Central memory CD8-positive, alpha-beta T cell (primary cell): ENCODE data around the gene SAMD4A.

Experiments
- ATAC-seq: fragments of 150-1000 bp; cut with Tn5 transposase; replicated peaks from 2 replicates; pipeline ENCODE4 v1.10.0; 2022; ENCODE audit warnings: mild to moderate bottlenecking, moderate FRiP score, moderate number of reproducible peaks; ENCODE audit not compliant: poor library complexity, severe bottlenecking; ENCODE audit errors: extremely low read depth
- DNase-seq, 2 donors: peaks; one replicate each; pipeline ENCODE4 v3.0.0; 2021; ENCODE audit warnings: low spot score in 2 of 2
- H3K27ac Mint-ChIP-seq: one replicate; pipeline ENCODE4 v1.8.0; 2022; ENCODE audit warnings: low read depth, mild to moderate bottlenecking, moderate library complexity, mixed read lengths
- H3K27me3 Mint-ChIP-seq: one replicate; pipeline ENCODE4 v1.8.0; 2022; ENCODE audit warnings: mixed read lengths
- H3K36me3 Mint-ChIP-seq: one replicate; pipeline ENCODE4 v1.8.0; 2022; ENCODE audit warnings: mild to moderate bottlenecking, moderate library complexity, mixed read lengths; ENCODE audit not compliant: insufficient read depth
- H3K4me1 Mint-ChIP-seq: one replicate; pipeline ENCODE4 v1.8.0; 2022; ENCODE audit warnings: mixed read lengths
- H3K4me3 Mint-ChIP-seq: one replicate; pipeline ENCODE4 v1.8.0; 2022; ENCODE audit warnings: mild to moderate bottlenecking, moderate library complexity, mixed read lengths
- H3K9me3 Mint-ChIP-seq: one replicate; pipeline ENCODE4 v1.8.0; 2022; ENCODE audit warnings: mixed read lengths

Gene SAMD4A

DNA sequence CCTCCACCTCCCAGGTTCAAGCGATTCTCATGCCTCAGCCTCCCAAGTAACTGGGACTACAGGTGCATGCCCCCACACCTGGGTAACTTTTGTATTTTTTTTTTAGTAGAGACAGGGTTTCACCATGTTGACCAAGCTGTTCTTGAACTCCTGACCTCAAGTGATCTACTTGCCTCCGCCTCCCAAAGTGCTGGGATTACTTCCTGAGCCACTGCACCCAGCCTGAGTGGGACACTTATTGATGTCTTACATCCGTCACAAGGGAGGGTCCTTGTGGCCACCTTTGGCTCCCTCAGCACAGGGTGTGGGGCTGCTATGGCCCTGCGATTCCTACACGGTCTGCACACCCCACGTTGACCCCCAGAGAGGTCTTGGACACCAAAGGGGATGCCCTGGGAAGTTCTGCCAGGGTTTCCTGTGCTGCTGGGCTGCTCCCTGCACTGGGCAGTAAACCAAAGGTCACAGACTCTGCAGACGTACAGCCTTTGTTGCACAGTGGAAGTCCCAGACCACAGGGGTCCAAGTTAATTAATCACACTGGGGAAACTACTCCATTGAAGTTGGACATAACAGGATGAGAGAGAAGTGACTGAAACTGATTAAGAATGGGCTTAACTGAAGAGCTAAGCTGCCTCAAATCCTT is 95.7 kb downstream of the SAMD4A start:
- no peak for DNase-seq
- H3K27ac Mint-ChIP-seq = no peak overlapping the region
- H3K27me3 Mint-ChIP-seq = peaks cover 86% of the 10 kb centered on the region
- no peaks in the 10 kb centered on the region for H3K9me3 Mint-ChIP-seq
- no peaks in the 10 kb centered on the region for H3K4me1 Mint-ChIP-seq
- no peak for ATAC-seq
- no peaks in the 10 kb centered on the region for H3K36me3 Mint-ChIP-seq
- no peak overlapping the region for H3K4me3 Mint-ChIP-seq

DNA sequence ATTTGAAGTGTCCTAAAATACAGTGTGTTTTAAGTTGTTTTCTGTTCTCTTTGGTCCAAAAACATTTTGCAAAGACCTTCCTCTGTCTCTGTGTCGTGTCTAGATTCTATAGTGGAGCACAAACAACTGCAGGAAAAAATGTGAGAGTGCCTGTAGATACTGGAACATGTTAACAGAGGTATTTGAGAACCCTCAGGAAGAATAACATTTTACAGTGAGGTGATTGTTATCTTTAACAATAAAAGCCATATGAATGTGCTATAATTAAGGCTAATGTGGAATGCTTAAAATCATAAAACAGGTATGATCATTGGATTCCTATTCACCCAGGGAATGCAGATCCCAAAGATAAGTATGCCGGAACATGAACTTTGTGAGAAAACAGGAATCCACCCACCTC is 98.0 kb downstream of the SAMD4A start:
- Mint-ChIP-seq H3K27me3 (peaks cover 82% of the 10 kb centered on the region), H3K9me3 (no peaks in the 10 kb centered on the region), H3K36me3 (peaks cover 3% of the 10 kb centered on the region), H3K4me1 (peaks cover 5% of the 10 kb centered on the region), H3K27ac (no peak overlapping the region), H3K4me3 (no peak overlapping the region)
- ATAC-seq = no peak
- no peak for DNase-seq

DNA sequence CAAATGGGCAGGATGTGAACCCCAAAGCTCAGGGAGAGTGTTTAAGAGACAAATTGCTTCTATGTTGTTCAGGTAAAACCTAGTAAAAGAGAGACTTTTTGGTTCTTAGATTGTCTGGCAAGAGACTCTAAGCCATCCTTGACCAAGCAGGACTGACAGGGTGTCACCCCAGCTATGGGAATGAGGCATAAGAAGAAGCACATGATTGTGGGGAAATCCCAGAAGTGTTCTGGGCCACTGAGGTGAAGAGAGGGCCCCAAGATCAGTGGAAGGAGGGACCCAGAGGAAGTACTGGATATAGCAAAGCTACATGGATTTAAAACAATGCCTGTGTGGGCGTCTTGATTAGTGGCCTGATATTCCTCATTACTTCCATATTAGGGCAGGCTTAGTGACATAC is 99.0 kb downstream of the SAMD4A start:
- no peak overlapping the region for H3K27ac Mint-ChIP-seq
- no peak for DNase-seq
- no peak for ATAC-seq
- H3K27me3 Mint-ChIP-seq = peaks cover 78% of the 10 kb centered on the region
- peaks cover 15% of the 10 kb centered on the region for H3K4me1 Mint-ChIP-seq
- no peak overlapping the region for H3K4me3 Mint-ChIP-seq
- H3K36me3 Mint-ChIP-seq = peaks cover 4% of the 10 kb centered on the region
- H3K9me3 Mint-ChIP-seq = no peaks in the 10 kb centered on the region

DNA sequence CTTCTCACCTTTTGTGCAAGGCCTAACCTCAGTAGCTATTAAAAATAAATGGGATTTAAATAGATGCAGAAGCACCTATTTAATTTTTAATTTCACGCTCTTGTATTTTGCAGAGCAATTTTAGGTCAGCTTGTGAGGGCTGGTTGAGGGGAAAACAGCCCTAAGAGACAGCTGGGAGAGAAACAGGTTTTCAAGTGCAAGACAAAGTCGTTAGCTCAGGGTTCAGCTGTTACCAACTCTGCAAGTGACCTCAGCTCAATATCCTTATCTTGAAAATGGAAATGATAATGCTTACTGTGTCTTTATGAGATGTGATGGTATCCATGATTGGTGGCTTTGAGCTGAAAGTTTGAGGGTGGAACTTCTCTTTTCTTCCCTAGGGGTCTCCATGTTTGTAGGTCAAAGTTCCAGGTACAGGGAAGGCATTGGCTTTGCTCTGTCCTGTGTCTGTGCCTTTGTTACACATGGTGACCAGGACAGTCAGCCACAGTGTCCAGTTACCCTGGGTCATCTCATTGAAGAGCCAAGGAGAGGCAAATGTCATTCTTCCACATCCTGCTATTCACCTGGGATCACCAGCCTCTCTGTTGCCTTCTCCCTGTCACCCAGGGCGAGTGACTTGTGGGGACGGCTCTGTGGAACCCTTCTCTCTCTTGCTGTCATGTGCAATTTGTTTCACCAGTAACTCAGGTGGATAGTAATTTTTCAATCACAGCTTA is 100.3 kb downstream of the SAMD4A start:
- H3K4me3 Mint-ChIP-seq = no peak overlapping the region
- no peak overlapping the region for H3K27ac Mint-ChIP-seq
- H3K27me3 Mint-ChIP-seq = peaks cover 77% of the 10 kb centered on the region
- peaks cover 4% of the 10 kb centered on the region for H3K36me3 Mint-ChIP-seq
- H3K9me3 Mint-ChIP-seq = no peaks in the 10 kb centered on the region
- ATAC-seq (no peak), DNase-seq (no peak)
- peaks cover 22% of the 10 kb centered on the region for H3K4me1 Mint-ChIP-seq

DNA sequence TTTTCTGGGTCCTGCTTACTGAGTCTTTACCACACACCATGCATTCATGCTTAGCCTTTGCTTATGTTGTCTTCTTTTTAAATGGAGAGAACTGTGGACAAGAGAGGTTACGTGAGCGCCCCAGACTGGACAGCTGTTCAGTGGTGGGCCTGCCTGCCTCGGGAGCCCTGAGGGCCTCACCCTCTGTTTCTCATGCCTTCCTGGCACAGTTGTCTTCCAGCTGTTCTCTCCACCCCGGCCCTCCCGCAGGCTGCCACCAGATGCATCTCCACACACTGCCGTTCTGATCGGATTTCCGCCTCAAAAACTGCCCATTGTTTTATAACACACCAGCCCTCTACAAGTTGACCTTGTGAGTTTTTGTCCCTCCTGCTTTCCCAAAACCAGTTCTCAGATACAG is 100.8 kb downstream of the SAMD4A start:
- DNase-seq = no peak
- peaks cover 22% of the 10 kb centered on the region for H3K4me1 Mint-ChIP-seq
- H3K27me3 Mint-ChIP-seq = peaks cover 80% of the 10 kb centered on the region
- no peak overlapping the region for H3K27ac Mint-ChIP-seq
- peaks cover 4% of the 10 kb centered on the region for H3K36me3 Mint-ChIP-seq
- no peaks in the 10 kb centered on the region for H3K9me3 Mint-ChIP-seq
- ATAC-seq = no peak
- H3K4me3 Mint-ChIP-seq = no peak overlapping the region

DNA sequence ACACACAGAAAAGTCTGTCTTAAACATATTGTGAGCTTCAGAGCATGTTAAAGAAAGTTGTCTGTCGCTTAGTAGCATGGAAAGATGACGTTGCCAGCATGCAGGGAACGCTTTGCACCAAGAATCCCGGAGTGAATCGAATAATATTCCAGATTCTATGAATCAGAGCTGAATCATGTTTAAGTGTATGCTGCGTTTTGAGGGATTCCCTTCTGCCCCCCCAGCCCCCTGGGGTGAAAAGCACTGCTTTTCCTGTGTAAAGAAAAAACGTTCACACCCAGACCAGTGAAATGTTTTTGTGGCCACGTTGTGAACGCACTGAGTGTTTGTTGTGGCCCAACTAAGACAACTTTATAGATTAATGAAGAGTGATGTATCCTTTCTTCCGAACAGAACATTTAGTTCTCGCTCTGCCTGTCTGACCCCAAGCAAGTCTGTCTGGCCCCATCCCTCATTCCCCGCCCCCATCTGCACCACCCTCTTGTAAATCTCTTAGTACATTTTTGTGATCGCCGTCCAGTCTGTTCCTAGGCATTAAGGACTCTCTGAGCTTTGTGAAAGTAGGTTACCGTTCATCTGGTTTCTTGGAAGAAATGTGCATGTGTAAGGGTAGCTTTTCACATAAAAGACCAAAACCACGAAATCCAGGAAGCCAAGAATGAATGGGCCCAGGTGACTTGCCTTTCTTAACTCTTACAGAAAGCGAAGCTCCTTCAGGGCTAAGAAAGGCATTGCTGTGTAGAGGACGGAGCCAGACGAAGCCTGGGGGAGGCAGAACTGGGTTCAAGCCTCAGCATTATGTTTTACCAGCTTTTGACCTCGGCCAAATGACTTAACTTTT is 103.0 kb downstream of the SAMD4A start:
- peaks cover 83% of the 10 kb centered on the region for H3K27me3 Mint-ChIP-seq
- H3K36me3 Mint-ChIP-seq = peaks cover 4% of the 10 kb centered on the region
- H3K4me1 Mint-ChIP-seq = peaks cover 22% of the 10 kb centered on the region
- H3K4me3 Mint-ChIP-seq = peak overlapping the region; percentile 59
- no peaks in the 10 kb centered on the region for H3K9me3 Mint-ChIP-seq
- H3K27ac Mint-ChIP-seq = peak overlapping the region; percentile 63
- ATAC-seq (peak; percentile 90), DNase-seq (peak in 1 of 2 donors; percentile 51)

DNA sequence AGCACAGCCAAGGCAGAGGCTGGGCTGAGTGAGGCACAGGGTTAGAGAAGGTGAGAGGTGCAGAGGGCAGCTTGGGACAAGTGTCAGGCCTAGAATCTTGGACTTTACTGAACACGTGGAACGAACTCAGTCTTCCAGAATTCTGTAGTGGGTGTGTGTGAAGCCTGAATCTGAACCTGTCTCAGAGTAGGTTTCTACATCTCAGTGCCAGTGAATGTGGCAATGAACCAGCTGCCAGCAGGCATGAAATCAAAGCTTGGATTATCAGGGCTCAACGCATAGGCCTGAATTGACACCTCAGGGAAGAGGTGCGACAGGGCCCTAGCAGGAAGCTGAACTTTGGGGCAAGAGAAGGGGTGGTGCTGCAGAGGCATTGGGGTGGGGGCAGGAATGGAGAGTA is 104.6 kb downstream of the SAMD4A start:
- H3K9me3 Mint-ChIP-seq = no peaks in the 10 kb centered on the region
- H3K27me3 Mint-ChIP-seq = peaks cover 85% of the 10 kb centered on the region
- peaks cover 22% of the 10 kb centered on the region for H3K4me1 Mint-ChIP-seq
- no peak for DNase-seq
- peaks cover 4% of the 10 kb centered on the region for H3K36me3 Mint-ChIP-seq
- ATAC-seq = no peak
- H3K27ac Mint-ChIP-seq = no peak overlapping the region
- no peak overlapping the region for H3K4me3 Mint-ChIP-seq

DNA sequence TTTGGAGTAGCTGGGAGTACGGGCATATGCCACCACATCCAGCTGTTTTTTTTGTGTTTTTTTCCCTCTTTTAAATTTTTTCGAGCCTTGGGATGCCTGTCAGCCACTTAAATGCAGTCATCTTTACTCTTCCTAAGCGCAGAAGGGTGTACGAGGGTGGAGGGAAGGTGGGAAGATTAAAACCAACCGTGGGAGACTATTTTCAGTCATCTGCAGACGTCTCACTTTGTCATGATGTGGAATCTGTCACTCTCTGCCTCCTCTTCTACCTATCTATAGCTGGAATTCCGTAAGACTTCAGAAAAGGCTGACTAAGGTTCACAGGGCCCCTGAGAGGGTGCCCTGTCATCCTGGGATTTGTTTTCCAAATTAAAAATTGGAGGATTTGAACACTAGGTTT is 105.3 kb downstream of the SAMD4A start:
- H3K27ac Mint-ChIP-seq = no peak overlapping the region

DNA sequence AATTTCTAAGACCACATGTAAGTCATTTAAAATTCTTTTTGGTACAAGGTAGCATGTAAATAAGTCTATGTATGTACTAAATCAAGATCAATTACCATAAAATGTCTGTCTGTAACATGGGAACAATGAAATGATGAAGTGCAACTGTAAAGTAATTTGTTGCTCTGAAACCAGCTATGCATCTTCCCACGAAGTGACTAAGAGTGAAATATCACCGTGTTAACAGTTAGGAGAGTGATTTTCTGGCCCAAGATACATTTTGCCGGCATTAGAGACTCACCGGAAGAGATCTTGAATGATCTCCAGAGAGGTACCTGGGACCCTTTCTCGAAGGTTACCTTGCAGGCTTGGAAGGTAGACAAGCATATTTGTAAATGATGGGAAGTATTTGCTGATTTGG is 105.8 kb downstream of the SAMD4A start:
- Mint-ChIP-seq H3K27me3 (peaks cover 88% of the 10 kb centered on the region), H3K9me3 (no peaks in the 10 kb centered on the region), H3K27ac (no peak overlapping the region), H3K4me3 (no peak overlapping the region), H3K4me1 (peaks cover 22% of the 10 kb centered on the region), H3K36me3 (peaks cover 4% of the 10 kb centered on the region)
- DNase-seq (no peak), ATAC-seq (no peak)

More for the DNA sequence above, 105.3 kb downstream of the SAMD4A start:
- no peaks in the 10 kb centered on the region for H3K9me3 Mint-ChIP-seq
- DNase-seq (no peak), ATAC-seq (no peak)
- H3K4me3 Mint-ChIP-seq = no peak overlapping the region
- peaks cover 22% of the 10 kb centered on the region for H3K4me1 Mint-ChIP-seq
- H3K27me3 Mint-ChIP-seq = peaks cover 88% of the 10 kb centered on the region
- H3K36me3 Mint-ChIP-seq = peaks cover 4% of the 10 kb centered on the region

DNA sequence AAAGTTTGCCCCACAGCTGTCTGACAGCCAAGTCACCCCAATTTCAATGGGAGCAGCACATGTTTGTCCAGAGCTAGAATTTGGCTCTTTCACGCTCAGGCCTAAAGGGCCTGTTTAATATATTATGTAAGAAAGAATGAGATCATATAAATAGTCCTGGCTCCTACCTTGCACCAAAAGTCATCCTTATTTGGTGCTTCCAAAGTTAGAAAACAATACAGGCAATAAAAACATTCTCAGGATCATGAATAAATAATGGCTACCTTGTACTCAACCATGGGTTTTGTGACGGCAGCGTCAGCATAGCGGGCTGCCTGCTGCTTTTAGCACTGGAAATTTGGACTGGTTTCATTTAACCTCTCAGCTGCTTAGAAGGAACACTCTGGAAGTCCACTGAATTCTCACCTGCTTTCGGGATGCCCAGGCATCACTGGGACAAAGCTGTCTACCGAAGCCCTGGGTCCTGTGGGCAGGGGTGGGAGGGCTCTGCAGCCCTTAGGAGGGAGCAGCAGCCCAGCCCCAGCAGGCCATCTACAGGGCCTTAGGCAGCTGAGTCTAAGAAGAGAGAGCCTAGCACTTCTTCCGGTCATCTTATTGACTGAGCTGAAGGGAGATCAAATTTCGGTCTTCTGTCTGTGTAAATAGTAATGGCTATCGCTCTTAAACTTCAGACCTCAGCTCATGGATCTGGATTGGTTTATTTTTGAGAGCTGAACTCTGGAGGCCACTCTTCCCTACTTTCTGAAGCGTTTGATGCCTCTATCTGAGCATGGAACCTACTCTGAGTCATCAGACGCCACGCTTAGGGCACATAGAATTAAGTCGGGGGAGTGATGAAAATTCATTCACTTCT is 106.5 kb downstream of the SAMD4A start:
- Mint-ChIP-seq H3K27ac (no peak overlapping the region), H3K9me3 (no peaks in the 10 kb centered on the region), H3K4me1 (peaks cover 22% of the 10 kb centered on the region), H3K36me3 (peaks cover 4% of the 10 kb centered on the region), H3K27me3 (peaks cover 88% of the 10 kb centered on the region), H3K4me3 (no peak overlapping the region)
- DNase-seq (no peak), ATAC-seq (no peak)

DNA sequence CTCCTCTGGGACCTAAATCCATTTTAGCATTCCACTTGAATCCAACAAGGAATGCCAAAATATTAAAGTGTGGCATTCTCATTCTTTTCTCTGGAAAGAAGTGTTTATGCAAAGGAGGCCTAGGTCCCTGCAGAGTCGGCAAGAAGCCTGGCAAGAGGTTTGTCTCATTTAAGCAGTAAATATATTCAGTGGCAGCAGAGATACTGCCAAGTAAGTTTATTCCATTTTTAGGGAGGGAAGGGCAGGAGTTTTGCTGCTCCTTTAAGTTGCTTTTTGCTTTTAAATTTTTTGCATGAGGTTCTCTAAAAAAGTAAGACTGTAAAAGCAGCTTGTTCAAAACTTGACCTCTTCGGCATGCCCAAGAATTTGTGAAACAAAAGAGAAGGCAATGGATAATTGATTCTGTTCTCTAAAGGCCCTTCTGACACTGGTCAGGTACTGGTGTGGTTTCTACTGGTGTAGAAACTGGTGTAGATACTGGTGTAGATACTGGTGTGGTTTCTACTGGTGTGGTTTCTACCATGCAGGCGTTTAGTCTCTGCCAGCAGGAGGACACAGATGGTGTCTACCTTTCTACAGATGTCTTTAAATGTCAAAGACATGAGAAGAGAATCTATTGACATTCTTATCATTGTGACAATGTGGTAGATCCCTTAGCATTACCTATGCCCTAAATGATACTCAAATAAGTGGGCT is 107.3 kb downstream of the SAMD4A start:
- no peak overlapping the region for H3K27ac Mint-ChIP-seq
- peaks cover 4% of the 10 kb centered on the region for H3K36me3 Mint-ChIP-seq
- H3K4me3 Mint-ChIP-seq = no peak overlapping the region
- ATAC-seq (no peak), DNase-seq (no peak)
- peaks cover 22% of the 10 kb centered on the region for H3K4me1 Mint-ChIP-seq
- H3K9me3 Mint-ChIP-seq = no peaks in the 10 kb centered on the region
- H3K27me3 Mint-ChIP-seq = peaks cover 88% of the 10 kb centered on the region
